HepG2 (cell line): ENCODE data around the gene SETD7. TPM values are rescaled to one million over a fixed set of nuclear protein-coding genes. Genes with fewer than 3 reads are reported as not detected.

Experiments
- ATAC-seq: fragments of 200-7000 bp; cut with Tn5 transposase; 3 replicates; pipeline ENCODE4 v1.9.1; 2020; ENCODE audit warnings: mild to moderate bottlenecking, moderate library complexity
- BruUV-seq: library from RNA; stranded (reverse); fragments of 400-500 nt; replicated peaks from 2 replicates; lab custom pipeline; 2021; lab: Mats Ljungman, UMichigan
- CTCF ChIA-PET: fragments of 300-600 bp; formaldehyde crosslinking; extraction: SDS; loops from one replicate; lab custom pipeline; 2021; ENCODE audit warnings: low total read pairs, inconsistent platforms, low intra/inter-chr PET ratio; lab: Yijun Ruan, JAX
- POLR2A ChIA-PET: fragments of 350-600 bp; sonication (Branson Sonifier 250); formaldehyde crosslinking; loops from one replicate; lab custom pipeline; 2020; ENCODE audit warnings: antibody characterized with exemption, inconsistent platforms; lab: Yijun Ruan, JAX
- DNase-seq: peaks from one replicate; pipeline ENCODE4 v3.0.0-alpha.2; 2015; ENCODE audit warnings: low spot score
- FAIRE-seq: peaks from 3 replicates; lab custom pipeline; 2011; peaks lifted over from hg19 to GRCh38; lab: Jason Lieb, UNC
- H2AFZ ChIP-seq: one replicate; pipeline ENCODE4 v1.6.1; 2011; ENCODE audit warnings: low read length, inconsistent platforms
- H3K27ac ChIP-seq: fragments of 300-600 bp; 3 replicates; pipeline ENCODE4 v1.8.0; 2011; ENCODE audit warnings: mixed run types, mild to moderate bottlenecking, mixed read lengths, low read length, inconsistent platforms; ENCODE audit not compliant: insufficient read depth; ENCODE audit errors: extremely low read length
- H3K27me3 ChIP-seq, 2 experiments: fragments of 200-600 bp in 1 of 2; 2 replicates in 1 of 2; 3 replicates in 1 of 2; pipeline versions ENCODE4 v1.6.0 to v1.8.0; 2011; ENCODE audit warnings: low read length in 2 of 2, mild to moderate bottlenecking in 2 of 2, moderate library complexity in 2 of 2, inconsistent platforms in 1 of 2; ENCODE audit not compliant: insufficient read depth in 2 of 2, control insufficient read depth in 1 of 2
- H3K36me3 ChIP-seq, 2 experiments: fragments of 200-600 bp in 1 of 2; replicated peaks in 1 of 2; 2 replicates in 1 of 2; 3 replicates in 1 of 2; pipeline versions ENCODE4 v1.5.1 to v1.8.0; 2011; ENCODE audit warnings: low read length in 2 of 2, inconsistent platforms in 1 of 2; ENCODE audit not compliant: insufficient read depth in 2 of 2, control insufficient read depth in 1 of 2
- H3K4me1 ChIP-seq: 2 replicates; pipeline ENCODE4 v1.5.1; 2012; ENCODE audit warnings: low read length, inconsistent platforms; ENCODE audit not compliant: insufficient read depth
- H3K4me2 ChIP-seq: 2 replicates; pipeline ENCODE4 v1.6.0; 2011; ENCODE audit warnings: low read depth, low read length, inconsistent platforms
- H3K4me3 ChIP-seq, 3 experiments: fragments of 200-600 bp in 1 of 3; sonication (generic), shearing (Covaris generic) in 1 of 3; replicated peaks in 1 of 3; 2 replicates each; pipeline ENCODE4 v1.5.1; 2011 to 2016; ENCODE audit warnings: low read length in 3 of 3, inconsistent platforms in 2 of 3, low read depth in 2 of 3, mild to moderate bottlenecking in 2 of 3, control low read depth in 1 of 3, mixed read lengths in 1 of 3; ENCODE audit not compliant: insufficient read depth in 1 of 3
- H3K79me2 ChIP-seq: one replicate; pipeline ENCODE4 v1.6.1; 2011; ENCODE audit warnings: low read length, inconsistent platforms; ENCODE audit not compliant: insufficient read depth
- H3K9ac ChIP-seq: 2 replicates; pipeline ENCODE4 v1.6.0; 2011; ENCODE audit warnings: mild to moderate bottlenecking, low read depth, low read length, inconsistent platforms; ENCODE audit not compliant: insufficient read depth
- H3K9me3 ChIP-seq: 2 replicates; pipeline ENCODE4 v1.5.1; 2012; ENCODE audit warnings: mild to moderate bottlenecking, low read length
- H4K20me1 ChIP-seq: 2 replicates; pipeline ENCODE4 v1.6.0; 2011; ENCODE audit warnings: inconsistent platforms, mild to moderate bottlenecking, low read length, moderate library complexity; ENCODE audit not compliant: insufficient read depth
- BHLHE40 ChIP-seq: IDR thresholded peaks from 2 replicates; pipeline ENCODE4 v1.6.1; 2011; ENCODE audit warnings: low read length, improper control_type of control experiment
- BRD4 ChIP-seq: sonication (generic); formaldehyde crosslinking; IDR thresholded peaks from 2 replicates; pipeline ENCODE4 v1.4.0; 2020; ENCODE audit warnings: missing genetic modification reagents
- HMG20B ChIP-seq: conservative IDR thresholded peaks from 2 replicates; pipeline ENCODE4 v1.6.1; 2016; ENCODE audit warnings: missing genetic modification reagents, missing compliant biosample characterization
- ISX ChIP-seq: sonication (generic); formaldehyde crosslinking; conservative IDR thresholded peaks from 2 replicates; pipeline ENCODE4 v1.5.0; 2020; ENCODE audit warnings: missing genetic modification reagents
- MXD1 ChIP-seq: sonication (generic); formaldehyde crosslinking; IDR thresholded peaks from 2 replicates; pipeline ENCODE4 v1.4.0; 2020; ENCODE audit warnings: mild to moderate bottlenecking, missing genetic modification reagents
- ZNF138 ChIP-seq: sonication (generic); formaldehyde crosslinking; IDR thresholded peaks from 2 replicates; pipeline ENCODE4 v1.5.0; 2020; ENCODE audit warnings: mild to moderate bottlenecking, low read depth, missing genetic modification reagents
- ZNF703 ChIP-seq: sonication (generic); formaldehyde crosslinking; IDR thresholded peaks from 2 replicates; pipeline ENCODE4 v1.5.1; 2020; ENCODE audit warnings: missing genetic modification reagents, mild to moderate bottlenecking, moderate library complexity, borderline replicate concordance
- ZNF749 ChIP-seq: sonication (generic); formaldehyde crosslinking; IDR thresholded peaks from 2 replicates; pipeline ENCODE4 v1.8.0; 2022; ENCODE audit warnings: mild to moderate bottlenecking, missing genetic modification reagents, moderate library complexity, borderline replicate concordance
- ZNF766 ChIP-seq: sonication (generic); formaldehyde crosslinking; IDR thresholded peaks from 2 replicates; pipeline ENCODE4 v1.5.0; 2020; ENCODE audit warnings: missing genetic modification reagents, borderline replicate concordance
- ZSCAN9 ChIP-seq: IDR thresholded peaks from 2 replicates; pipeline ENCODE4 v1.6.1; 2016; ENCODE audit warnings: borderline replicate concordance
- WGBS: methylation state at CpG from one replicate; pipeline ENCODE4 v1.1.6; 2017; ENCODE audit warnings: low lambda C conversion rate; 5-methylcytosine and 5-hydroxymethylcytosine counted together
- in situ Hi-C: cut with HindIII; loops from 2 replicates; pipeline ENCODE4 v1.10.0; 2017; ENCODE audit warnings: low pct_unique_long_range_greater_than_20kb; ENCODE audit not compliant: extremely low pct_ligation_motif_present
- intact Hi-C: fragments of 100-400 bp; cut with micrococcal nuclease; formaldehyde crosslinking; loops from one replicate; pipeline ENCODE4 v1.10.0; 2022; ENCODE audit not compliant: unreplicated experiment
- polyA plus RNA-seq, 8 experiments: library from polyadenylated mRNA; depleted of rRNA in 3 of 8; stranded (reverse) in 7 of 8; unstranded in 1 of 8; fragments of >200 nt; fragmentation: Illumina TruSeq in 4 of 8; extraction: Trizol in 4 of 8; gene quantifications; 2 replicates each; pipeline versions ENCODE4 v1.2.1 to v1.2.3, GENCODE V29; 2011 to 2016; ENCODE audit warnings: low read depth in 4 of 8, missing spikeins in 1 of 8, mixed read lengths in 1 of 8; ENCODE audit not compliant: insufficient read depth in 1 of 8
- total RNA-seq, 5 experiments: library from RNA; depleted of rRNA; stranded (reverse); fragments of >200 nt; fragmentation: Illumina TruSeq; extraction: Trizol; gene quantifications; 2 replicates each; pipeline ENCODE4 v1.2.3, GENCODE V29; 2016; ENCODE audit warnings: low read depth in 1 of 5
- TF ChIP-seq, protein P1 (sequence below): sonication (generic); IDR thresholded peaks from 2 replicates; pipeline ENCODE4 v1.6.1; 2016; ENCODE audit warnings: low read depth, borderline replicate concordance
- TF ChIP-seq, protein P2 (sequence below), 2 experiments: sonication (generic) in 1 of 2; formaldehyde crosslinking in 1 of 2; IDR thresholded peaks; 2 replicates each; pipeline versions ENCODE4 v1.6.1 to v1.9.0; 2014 to 2022; ENCODE audit warnings: antibody characterized with exemption in 1 of 2, borderline replicate concordance in 1 of 2, inconsistent platforms in 1 of 2, low read depth in 1 of 2, missing genetic modification reagents in 1 of 2

Gene SETD7
- total and polyA plus RNA-seq, 2 of the 13 experiments (the other 11 are each of a cell fraction or from before 2014, with no cell fraction given), result 0.08 to 0.22 TPM

GRCh38 chr4:139603576-139604410, 47.8 kb upstream of the SETD7 start (continued):
- TF ChIP-seq, protein P1, sequence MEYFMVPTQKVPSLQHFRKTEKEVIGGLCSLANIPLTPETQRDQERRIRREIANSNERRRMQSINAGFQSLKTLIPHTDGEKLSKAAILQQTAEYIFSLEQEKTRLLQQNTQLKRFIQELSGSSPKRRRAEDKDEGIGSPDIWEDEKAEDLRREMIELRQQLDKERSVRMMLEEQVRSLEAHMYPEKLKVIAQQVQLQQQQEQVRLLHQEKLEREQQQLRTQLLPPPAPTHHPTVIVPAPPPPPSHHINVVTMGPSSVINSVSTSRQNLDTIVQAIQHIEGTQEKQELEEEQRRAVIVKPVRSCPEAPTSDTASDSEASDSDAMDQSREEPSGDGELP, result no peak
- TF ChIP-seq MXD1 (CRISPR knock-in tag) (no peak), ZNF749 (CRISPR knock-in tag) (no peak)
- TF ChIP-seq, all 625 proteins: peak for 5

GRCh38 chr4:139602776-139603360, 46.8 kb upstream of the SETD7 start:
- POLR2A ChIA-PET, result no interaction called here
- TF ChIP-seq ISX (CRISPR knock-in tag), result no peak
- TF ChIP-seq, protein P2, sequence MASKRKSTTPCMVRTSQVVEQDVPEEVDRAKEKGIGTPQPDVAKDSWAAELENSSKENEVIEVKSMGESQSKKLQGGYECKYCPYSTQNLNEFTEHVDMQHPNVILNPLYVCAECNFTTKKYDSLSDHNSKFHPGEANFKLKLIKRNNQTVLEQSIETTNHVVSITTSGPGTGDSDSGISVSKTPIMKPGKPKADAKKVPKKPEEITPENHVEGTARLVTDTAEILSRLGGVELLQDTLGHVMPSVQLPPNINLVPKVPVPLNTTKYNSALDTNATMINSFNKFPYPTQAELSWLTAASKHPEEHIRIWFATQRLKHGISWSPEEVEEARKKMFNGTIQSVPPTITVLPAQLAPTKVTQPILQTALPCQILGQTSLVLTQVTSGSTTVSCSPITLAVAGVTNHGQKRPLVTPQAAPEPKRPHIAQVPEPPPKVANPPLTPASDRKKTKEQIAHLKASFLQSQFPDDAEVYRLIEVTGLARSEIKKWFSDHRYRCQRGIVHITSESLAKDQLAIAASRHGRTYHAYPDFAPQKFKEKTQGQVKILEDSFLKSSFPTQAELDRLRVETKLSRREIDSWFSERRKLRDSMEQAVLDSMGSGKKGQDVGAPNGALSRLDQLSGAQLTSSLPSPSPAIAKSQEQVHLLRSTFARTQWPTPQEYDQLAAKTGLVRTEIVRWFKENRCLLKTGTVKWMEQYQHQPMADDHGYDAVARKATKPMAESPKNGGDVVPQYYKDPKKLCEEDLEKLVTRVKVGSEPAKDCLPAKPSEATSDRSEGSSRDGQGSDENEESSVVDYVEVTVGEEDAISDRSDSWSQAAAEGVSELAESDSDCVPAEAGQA (IDR thresholded peaks at IDR 0.05; ENCODE audit: low read depth), result no peak
- TF ChIP-seq, protein P2 (CRISPR knock-in tag; IDR thresholded peaks at IDR 0.05; ENCODE audit: borderline replicate concordance), result no peak
- TF ChIP-seq BHLHE40, result no peak
- TF ChIP-seq ZNF138, result no peak
- TF ChIP-seq ZSCAN9, result no peak
- TF ChIP-seq ZNF703 (CRISPR knock-in tag), result no peak
- no peak for TF ChIP-seq ZNF766 (CRISPR knock-in tag)
- no peak for TF ChIP-seq HMG20B (CRISPR knock-in tag)
- no peak for TF ChIP-seq BRD4 (CRISPR knock-in tag)

More at GRCh38 chr4:139602776-139603360, 46.8 kb upstream of the SETD7 start:
- BruUV-seq, result no TSS peak
- H3K27ac ChIP-seq, result no peak overlapping the region
- H3K79me2 ChIP-seq, result no peaks in the 10 kb centered on the region
- FAIRE-seq (no peak), ATAC-seq (no peak), DNase-seq (no peak)
- H3K27me3 ChIP-seq, result peaks cover 2 to 3% of the 10 kb centered on the region in 2 experiments; a peak in 3 of 5 replicates
- no peaks in the 10 kb centered on the region for H4K20me1 ChIP-seq
- CTCF ChIA-PET, result interaction anchor here (0.6 to 3.4 kb wide), 4 partner anchors 31 to 651 kb away, joined by 3 to 43 read pairs (median 6); no protein-coding TSS in a partner anchor
- H3K9me3 ChIP-seq, result no peaks in the 10 kb centered on the region
- no peak overlapping the region for H3K9ac ChIP-seq
- 16% methylated on average over 6 of the region's 6 CpGs for WGBS
- intact Hi-C loops (loop anchor here (1.0 kb wide), 2 partner anchors 30 to 48 kb away; no protein-coding TSS in a partner anchor), in situ Hi-C loops (loop anchor here (5.0 kb wide), 1 partner anchor 49 kb away; no protein-coding TSS in a partner anchor)
- no peak overlapping the region for H2AFZ ChIP-seq
- H3K4me1 ChIP-seq, result 0 out of 2 replicates have a peak, but pooled peaks cover 7% of the 10 kb centered on the region
- H3K4me2 ChIP-seq, result no peak overlapping the region
- no peaks in the 10 kb centered on the region for H3K36me3 ChIP-seq
- H3K4me3 ChIP-seq, result no peak overlapping the region
